AG08395 (cell line): Measurements from ENCODE around the gene ZNFX1.
A peak's percentile ranks its signal among the peaks of the same experiment; 100 is the strongest.
"Not testable (repeated sequence)": the region's sequence is repeated elsewhere in the genome, so short reads cannot be mapped to it uniquely, and the experiment has no call there.

ENCODE experiments used
- DNase-seq: peaks from one replicate; pipeline ENCODE4 v3.0.0; 2012; ENCODE audit warnings: mixed read lengths, low spot score

The ZNFX1 gene

GRCh38 chr20:49278036-49278817 is at the start of gene ZNFX1:
Gene ZNFX1 (minus strand): TSS chr20:49278057. CDS start chr20:49275839, 2,218 bp downstream.
- peak; percentile 97 for DNase-seq

GRCh38 chr20:49326026-49326425 is 48.2 kb upstream of the ZNFX1 start:
- DNase-seq = peak; percentile 80

GRCh38 chr20:49324306-49324705 is 46.4 kb upstream of the ZNFX1 start:
- no peak for DNase-seq

GRCh38 chr20:49323622-49324238 is 45.9 kb upstream of the ZNFX1 start:
- peak; percentile 80 for DNase-seq

- DNase-seq = peak; percentile 55
Measured at GRCh38 chr20:49320460-49320859, 42.6 kb upstream of the ZNFX1 start.

- DNase-seq = no peak
Measured at GRCh38 chr20:49319208-49319809, 41.5 kb upstream of the ZNFX1 start.

GRCh38 chr20:49318430-49319207 is 40.8 kb upstream of the ZNFX1 start:
- no peak for DNase-seq

GRCh38 chr20:49318091-49318429 is 40.2 kb upstream of the ZNFX1 start:
- no peak for DNase-seq

- no peak for DNase-seq
Measured at GRCh38 chr20:49316704-49317103, 38.8 kb upstream of the ZNFX1 start.

- no peak for DNase-seq
Measured at GRCh38 chr20:49315580-49315979, 37.7 kb upstream of the ZNFX1 start.

GRCh38 chr20:49314052-49314451 is 36.2 kb upstream of the ZNFX1 start:
- DNase-seq = not testable (repeated sequence)

GRCh38 chr20:49313283-49313682 is 35.4 kb upstream of the ZNFX1 start:
- no peak for DNase-seq

GRCh38 chr20:49312661-49313060 is 34.8 kb upstream of the ZNFX1 start:
- DNase-seq = no peak

- no peak for DNase-seq
Measured at GRCh38 chr20:49310705-49311104, 32.8 kb upstream of the ZNFX1 start.

GRCh38 chr20:49308875-49309274 is 31.0 kb upstream of the ZNFX1 start:
- no peak for DNase-seq

- no peak for DNase-seq
Measured at GRCh38 chr20:49306903-49307620, 29.2 kb upstream of the ZNFX1 start.

- DNase-seq = peak; percentile 66
Measured at GRCh38 chr20:49303065-49303552, 25.3 kb upstream of the ZNFX1 start.

- no peak for DNase-seq
Measured at GRCh38 chr20:49297605-49298530, 20.0 kb upstream of the ZNFX1 start.

- not testable (repeated sequence) for DNase-seq
Measured at GRCh38 chr20:49294002-49294654, 16.3 kb upstream of the ZNFX1 start.

- DNase-seq = no peak
Measured at GRCh38 chr20:49293122-49293521, 15.3 kb upstream of the ZNFX1 start.
